Keratinocyte (primary cell): ENCODE data around the gene CYB5R4.
A peak's percentile ranks its signal among the peaks of the same experiment; 100 is the strongest.

Source experiments
- CTCF ChIP-seq, 3 experiments: IDR thresholded peaks in 1 of 3; conservative IDR thresholded peaks in 1 of 3; optimal IDR thresholded peaks in 1 of 3; 2 replicates in 2 of 3; 3 replicates in 1 of 3; pipeline versions ENCODE3 to v1.5.1; 2011; ENCODE audit warnings: low read length in 3 of 3, mild to moderate bottlenecking in 3 of 3, moderate library complexity in 2 of 3, control low read depth in 1 of 3, inconsistent platforms in 1 of 3; ENCODE audit not compliant: insufficient read depth in 2 of 3; ENCODE audit errors: extremely low read depth in 1 of 3
- EZH2 ChIP-seq: IDR thresholded peaks from one replicate; pipeline ENCODE4 v1.6.1; 2012; ENCODE audit warnings: inconsistent platforms, mild to moderate bottlenecking, low read length, moderate library complexity

GRCh38 chr6:83884523-83884922 is 25.0 kb downstream of the CYB5R4 start:
- TF ChIP-seq CTCF (optimal IDR thresholded peaks at IDR 0.05 in 1 of 3, IDR thresholded peaks at IDR 0.05 in 1 of 3, conservative IDR thresholded peaks at IDR 0.05 in 1 of 3; ENCODE audit: extremely low read depth in 1 of 3, insufficient read depth in 2 of 3, low read length in 3 of 3) (peak in 2 of 3 experiments; percentile 37 to 67), EZH2 (no peak)
